SK-N-MC (cell line): ENCODE data around the gene LRRC61.
"Not testable (repeated sequence)": the region's sequence is repeated elsewhere in the genome, so short reads cannot be mapped to it uniquely, and the experiment has no call there.

Source experiments
- EZH2 ChIP-seq: fragments of 200-600 bp; sonication (generic); IDR thresholded peaks from one replicate; pipeline ENCODE4 v1.6.1; 2017; ENCODE audit warnings: antibody characterized with exemption
- POLR2AphosphoS5 ChIP-seq: IDR thresholded peaks from 2 replicates; pipeline ENCODE4 v1.6.1; 2012; ENCODE audit warnings: mild to moderate bottlenecking, low read depth, low read length, borderline replicate concordance

DNA sequence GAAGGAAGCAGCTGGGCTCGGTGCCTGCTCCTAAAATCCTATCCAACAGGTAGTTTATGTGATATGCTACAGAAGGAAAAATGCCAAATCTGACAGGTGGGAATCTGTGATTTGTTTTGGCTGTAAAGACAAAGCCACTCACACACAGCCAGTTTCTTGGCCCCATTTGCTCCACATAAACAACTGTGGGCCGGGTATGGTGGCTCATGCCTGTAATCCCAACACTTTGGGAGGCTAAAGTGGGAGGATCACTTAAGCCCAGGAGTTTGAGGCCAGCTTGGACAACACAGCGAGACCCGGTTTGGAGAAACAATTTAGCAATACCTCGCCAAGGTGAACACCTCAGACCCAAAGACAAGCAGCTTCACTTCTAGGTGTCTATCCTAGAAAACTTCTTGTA, 16.8 kb upstream of the LRRC61 start:
- not testable (repeated sequence) for TF ChIP-seq EZH2, POLR2AphosphoS5
